Measurements from ENCODE around the gene SMPX. TPM values are rescaled to one million over a fixed set of nuclear protein-coding genes. Genes with fewer than 3 reads are reported as not detected.

Gene SMPX
- total RNA-seq, 2 experiments from 2014 or later = not detected

- H3K27ac ChIP-seq (ENCODE audit: low read depth, low read length, poor library complexity, severe bottlenecking) = no peak overlapping the region
- H3K9me3 ChIP-seq (ENCODE audit: low read length) = no peaks in the 10 kb centered on the region
- H3K36me3 ChIP-seq (ENCODE audit: insufficient read depth, low read length) = no peaks in the 10 kb centered on the region
- TF ChIP-seq EZH2phosphoT487 (IDR thresholded peaks at IDR 0.05; ENCODE audit: borderline replicate concordance, low read depth, low read length) (no peak), CTCF (conservative IDR thresholded peaks at IDR 0.05; ENCODE audit: low read length) (no peak)
- no peak overlapping the region for H2AFZ ChIP-seq (ENCODE audit: low read length)
- intact Hi-C loops (cut with micrococcal nuclease; ENCODE audit: unreplicated experiment) = no loop called here
- BruUV-seq (replicated peaks) = no TSS peak
- DNase-seq (ENCODE audit: low spot score) = no peak
- H3K4me3 ChIP-seq (ENCODE audit: low read depth, low read length, poor library complexity, severe bottlenecking) = no peak overlapping the region
- no peaks in the 10 kb centered on the region for H3K79me2 ChIP-seq (ENCODE audit: insufficient read depth, low read depth, low read length)
- CTCF ChIA-PET (ENCODE audit: unreplicated experiment) = no interaction called here
- no peaks in the 10 kb centered on the region for H3K4me1 ChIP-seq (ENCODE audit: insufficient read depth, low read length, poor library complexity, severe bottlenecking)
- POLR2A ChIA-PET = no interaction called here
- H3K4me2 ChIP-seq (ENCODE audit: low read length) = no peak overlapping the region
- no peaks in the 10 kb centered on the region for H3K9me2 ChIP-seq (ENCODE audit: insufficient read depth, low read length)
- H4K20me1 ChIP-seq (ENCODE audit: insufficient read depth, low read length) = no peaks in the 10 kb centered on the region
Measured at GRCh38 chrX:21700967-21701366, 56.9 kb downstream of the SMPX start.

- CTCF ChIA-PET (ENCODE audit: unreplicated experiment) = no interaction called here
- DNase-seq (ENCODE audit: low spot score) = no peak
- intact Hi-C loops (cut with micrococcal nuclease; ENCODE audit: unreplicated experiment) = no loop called here
Measured at GRCh38 chrX:21700275-21700674, 57.6 kb downstream of the SMPX start.

GRCh38 chrX:21699136-21699535 lies 58.8 kb downstream of the SMPX start:
- no peaks in the 10 kb centered on the region for H3K79me2 ChIP-seq (ENCODE audit: insufficient read depth, low read depth, low read length)
- no peak for DNase-seq (ENCODE audit: low spot score)
- BruUV-seq (replicated peaks) = no TSS peak
- no peaks in the 10 kb centered on the region for H3K4me1 ChIP-seq (ENCODE audit: insufficient read depth, low read length, poor library complexity, severe bottlenecking)
- intact Hi-C loops (cut with micrococcal nuclease; ENCODE audit: unreplicated experiment) = no loop called here
- CTCF ChIA-PET (ENCODE audit: unreplicated experiment) = no interaction called here
- POLR2A ChIA-PET = no interaction called here
- no peaks in the 10 kb centered on the region for H3K36me3 ChIP-seq (ENCODE audit: insufficient read depth, low read length)
- no peak overlapping the region for H2AFZ ChIP-seq (ENCODE audit: low read length)
- H4K20me1 ChIP-seq (ENCODE audit: insufficient read depth, low read length) = no peaks in the 10 kb centered on the region
- no peaks in the 10 kb centered on the region for H3K9me2 ChIP-seq (ENCODE audit: insufficient read depth, low read length)
- no peak overlapping the region for H3K4me2 ChIP-seq (ENCODE audit: low read length)
- H3K9me3 ChIP-seq (ENCODE audit: low read length) = no peaks in the 10 kb centered on the region
- TF ChIP-seq CTCF (conservative IDR thresholded peaks at IDR 0.05; ENCODE audit: low read length) (no peak), EZH2phosphoT487 (IDR thresholded peaks at IDR 0.05; ENCODE audit: borderline replicate concordance, low read depth, low read length) (no peak)
- no peak overlapping the region for H3K4me3 ChIP-seq (ENCODE audit: low read depth, low read length, poor library complexity, severe bottlenecking)
- H3K27ac ChIP-seq (ENCODE audit: low read depth, low read length, poor library complexity, severe bottlenecking) = no peak overlapping the region

More at GRCh38 chrX:21700275-21700674, 57.6 kb downstream of the SMPX start:
- no peaks in the 10 kb centered on the region for H3K9me3 ChIP-seq (ENCODE audit: low read length)
- no peak overlapping the region for H3K4me2 ChIP-seq (ENCODE audit: low read length)
- TF ChIP-seq EZH2phosphoT487 (IDR thresholded peaks at IDR 0.05; ENCODE audit: borderline replicate concordance, low read depth, low read length) (no peak), CTCF (conservative IDR thresholded peaks at IDR 0.05; ENCODE audit: low read length) (no peak)
- H3K36me3 ChIP-seq (ENCODE audit: insufficient read depth, low read length) = no peaks in the 10 kb centered on the region
- H3K4me3 ChIP-seq (ENCODE audit: low read depth, low read length, poor library complexity, severe bottlenecking) = no peak overlapping the region
- H3K27ac ChIP-seq (ENCODE audit: low read depth, low read length, poor library complexity, severe bottlenecking) = no peak overlapping the region
- BruUV-seq (replicated peaks) = no TSS peak
- no peaks in the 10 kb centered on the region for H3K79me2 ChIP-seq (ENCODE audit: insufficient read depth, low read depth, low read length)
- POLR2A ChIA-PET = no interaction called here
- H3K4me1 ChIP-seq (ENCODE audit: insufficient read depth, low read length, poor library complexity, severe bottlenecking) = no peaks in the 10 kb centered on the region
- H4K20me1 ChIP-seq (ENCODE audit: insufficient read depth, low read length) = no peaks in the 10 kb centered on the region
- no peak overlapping the region for H2AFZ ChIP-seq (ENCODE audit: low read length)
- no peaks in the 10 kb centered on the region for H3K9me2 ChIP-seq (ENCODE audit: insufficient read depth, low read length)
